Dendritic cell treated with granulocyte-macrophage colony-stimulating factor and Interleukin-4, amounts not matched to agents 40 ng/mL and 50 ng/mL, for 4 days (primary cell): ENCODE data around the gene RPL38.

Experiments used
- H3K27ac Mint-ChIP-seq: one replicate; pipeline ENCODE4 v1.8.0; 2022; ENCODE audit warnings: mild to moderate bottlenecking, mixed read lengths
- H3K27me3 Mint-ChIP-seq: one replicate; pipeline ENCODE4 v1.8.0; 2022; ENCODE audit warnings: mild to moderate bottlenecking, mixed read lengths
- H3K36me3 Mint-ChIP-seq: one replicate; pipeline ENCODE4 v1.8.0; 2022; ENCODE audit warnings: low read depth, mixed read lengths
- H3K4me1 Mint-ChIP-seq: one replicate; pipeline ENCODE4 v1.8.0; 2022; ENCODE audit warnings: low read depth, mixed read lengths
- H3K4me3 Mint-ChIP-seq: one replicate; pipeline ENCODE4 v1.8.0; 2022; ENCODE audit warnings: mild to moderate bottlenecking, moderate library complexity, mixed read lengths
- H3K9me3 Mint-ChIP-seq: one replicate; pipeline ENCODE4 v1.8.0; 2022; ENCODE audit warnings: mixed read lengths
- intact Hi-C: fragments of 100-400 bp; cut with micrococcal nuclease; formaldehyde crosslinking; loops from one replicate; pipeline ENCODE4 v1.15.0; 2022

Gene RPL38

GRCh38 chr17:74218436-74218835 lies 15.0 kb downstream of the RPL38 start:
- Mint-ChIP-seq H3K9me3 (no peaks in the 10 kb centered on the region), H3K27me3 (no peaks in the 10 kb centered on the region), H3K27ac (no peak overlapping the region), H3K36me3 (peaks cover 90% of the 10 kb centered on the region), H3K4me1 (peaks cover 68% of the 10 kb centered on the region), H3K4me3 (no peak overlapping the region)
- intact Hi-C loops, result no loop called here

GRCh38 chr17:74219576-74220133 lies 16.2 kb downstream of the RPL38 start:
- H3K27me3 Mint-ChIP-seq, result no peaks in the 10 kb centered on the region
- peaks cover 90% of the 10 kb centered on the region for H3K36me3 Mint-ChIP-seq
- peaks cover 66% of the 10 kb centered on the region for H3K4me1 Mint-ChIP-seq
- intact Hi-C loops, result no loop called here
- H3K27ac Mint-ChIP-seq, result no peak overlapping the region
- no peaks in the 10 kb centered on the region for H3K9me3 Mint-ChIP-seq
- no peak overlapping the region for H3K4me3 Mint-ChIP-seq

- Mint-ChIP-seq H3K27me3 (no peaks in the 10 kb centered on the region), H3K4me3 (no peak overlapping the region), H3K27ac (no peak overlapping the region), H3K9me3 (no peaks in the 10 kb centered on the region), H3K4me1 (peaks cover 66% of the 10 kb centered on the region), H3K36me3 (peaks cover 95% of the 10 kb centered on the region)
- intact Hi-C loops, result no loop called here
Observed at GRCh38 chr17:74220219-74220618, 16.7 kb downstream of the RPL38 start.

GRCh38 chr17:74220946-74221818 lies 17.7 kb downstream of the RPL38 start:
- no peaks in the 10 kb centered on the region for H3K9me3 Mint-ChIP-seq

GRCh38 chr17:74222399-74222798 lies 18.9 kb downstream of the RPL38 start:
- Mint-ChIP-seq H3K36me3 (peaks cover 96% of the 10 kb centered on the region), H3K4me3 (no peak overlapping the region), H3K9me3 (no peaks in the 10 kb centered on the region), H3K27ac (no peak overlapping the region), H3K4me1 (peaks cover 63% of the 10 kb centered on the region), H3K27me3 (no peaks in the 10 kb centered on the region)
- intact Hi-C loops, result no loop called here

More at GRCh38 chr17:74220946-74221818, 17.7 kb downstream of the RPL38 start:
- H3K4me1 Mint-ChIP-seq, result peaks cover 66% of the 10 kb centered on the region
- intact Hi-C loops, result no loop called here
- H3K36me3 Mint-ChIP-seq, result peaks cover 96% of the 10 kb centered on the region
- no peak overlapping the region for H3K27ac Mint-ChIP-seq
- H3K27me3 Mint-ChIP-seq, result no peaks in the 10 kb centered on the region
- no peak overlapping the region for H3K4me3 Mint-ChIP-seq

GRCh38 chr17:74223901-74224300 lies 20.4 kb downstream of the RPL38 start:
- Mint-ChIP-seq H3K36me3 (peaks cover 92% of the 10 kb centered on the region), H3K4me1 (peaks cover 54% of the 10 kb centered on the region), H3K27me3 (no peaks in the 10 kb centered on the region), H3K4me3 (no peak overlapping the region), H3K27ac (no peak overlapping the region), H3K9me3 (no peaks in the 10 kb centered on the region)
- intact Hi-C loops, result no loop called here

- H3K4me3 Mint-ChIP-seq, result no peak overlapping the region
- intact Hi-C loops, result no loop called here
- H3K36me3 Mint-ChIP-seq, result peaks cover 94% of the 10 kb centered on the region
- no peaks in the 10 kb centered on the region for H3K9me3 Mint-ChIP-seq
- H3K27ac Mint-ChIP-seq, result peak overlapping the region; percentile 23
- H3K4me1 Mint-ChIP-seq, result peaks cover 43% of the 10 kb centered on the region
- no peaks in the 10 kb centered on the region for H3K27me3 Mint-ChIP-seq
Observed at GRCh38 chr17:74224959-74225725, 21.7 kb downstream of the RPL38 start.

- Mint-ChIP-seq H3K27ac (peak overlapping the region; percentile 23), H3K4me1 (peaks cover 41% of the 10 kb centered on the region), H3K36me3 (peaks cover 96% of the 10 kb centered on the region), H3K27me3 (no peaks in the 10 kb centered on the region), H3K4me3 (no peak overlapping the region), H3K9me3 (no peaks in the 10 kb centered on the region)
- intact Hi-C loops, result no loop called here
Observed at GRCh38 chr17:74226252-74226651, 22.8 kb downstream of the RPL38 start.

GRCh38 chr17:74227271-74228080 lies 24.0 kb downstream of the RPL38 start:
- Mint-ChIP-seq H3K9me3 (no peaks in the 10 kb centered on the region), H3K36me3 (peaks cover 95% of the 10 kb centered on the region), H3K27ac (no peak overlapping the region), H3K4me1 (peaks cover 50% of the 10 kb centered on the region), H3K4me3 (no peak overlapping the region), H3K27me3 (no peaks in the 10 kb centered on the region)
- intact Hi-C loops, result no loop called here

- H3K4me1 Mint-ChIP-seq, result peaks cover 59% of the 10 kb centered on the region
- H3K36me3 Mint-ChIP-seq, result peaks cover 94% of the 10 kb centered on the region
- no peaks in the 10 kb centered on the region for H3K9me3 Mint-ChIP-seq
- H3K4me3 Mint-ChIP-seq, result no peak overlapping the region
- H3K27me3 Mint-ChIP-seq, result no peaks in the 10 kb centered on the region
- peak overlapping the region; percentile 18 for H3K27ac Mint-ChIP-seq
- intact Hi-C loops, result no loop called here
Observed at GRCh38 chr17:74228306-74228978, 25.0 kb downstream of the RPL38 start.

- H3K36me3 Mint-ChIP-seq, result peaks cover 71% of the 10 kb centered on the region
- intact Hi-C loops, result no loop called here
- no peaks in the 10 kb centered on the region for H3K9me3 Mint-ChIP-seq
- no peak overlapping the region for H3K4me3 Mint-ChIP-seq
- H3K4me1 Mint-ChIP-seq, result peaks cover 56% of the 10 kb centered on the region
- H3K27me3 Mint-ChIP-seq, result no peaks in the 10 kb centered on the region
- H3K27ac Mint-ChIP-seq, result no peak overlapping the region
Observed at GRCh38 chr17:74230896-74231295, 27.4 kb downstream of the RPL38 start.

- Mint-ChIP-seq H3K4me1 (peaks cover 44% of the 10 kb centered on the region), H3K4me3 (no peak overlapping the region), H3K36me3 (peaks cover 68% of the 10 kb centered on the region), H3K9me3 (no peaks in the 10 kb centered on the region), H3K27ac (peak overlapping the region; percentile 95), H3K27me3 (no peaks in the 10 kb centered on the region)
- intact Hi-C loops, result no loop called here
Observed at GRCh38 chr17:74231928-74232907, 28.7 kb downstream of the RPL38 start.
